DMS114 treated with DMSO at 0.1 percent for 48 hours (cell line): ENCODE results near the gene ZNF318.
"Not testable (repeated sequence)": the region's sequence is repeated elsewhere in the genome, so short reads cannot be mapped to it uniquely, and the experiment has no call there.

Experiments
- DNase-seq: peaks from one replicate; lab custom pipeline; 2025; ENCODE audit not compliant: unreplicated experiment; lab: John Stamatoyannopoulos, UW

Gene ZNF318

DNA sequence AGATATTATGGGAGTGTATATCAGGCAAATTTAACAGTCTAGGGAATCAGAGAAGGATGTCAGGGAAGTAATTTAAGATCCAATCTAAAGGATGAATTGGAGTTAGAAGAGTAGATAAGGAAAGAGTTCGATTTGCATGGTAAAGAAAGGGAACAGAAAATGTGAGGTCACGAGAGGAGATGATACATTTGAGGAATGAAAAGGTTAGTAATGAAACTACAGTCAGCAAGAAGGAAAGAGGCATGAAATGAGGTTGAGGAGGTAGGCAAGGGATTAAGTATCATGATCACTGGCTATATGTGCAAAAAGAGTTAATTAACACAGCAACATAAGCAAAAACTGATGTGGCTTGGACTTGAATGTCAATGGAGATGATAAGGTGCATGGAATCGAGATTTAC, 22.4 kb downstream of the ZNF318 start:
- no peak for DNase-seq

GRCh38 chr6:43346243-43346642, 23.2 kb downstream of the ZNF318 start:
- DNase-seq, result not testable (repeated sequence)

- no peak for DNase-seq
Measured at GRCh38 chr6:43339168-43339567, 30.3 kb downstream of the ZNF318 start.

GRCh38 chr6:43338243-43338642, 31.2 kb downstream of the ZNF318 start:
- DNase-seq, result no peak

DNA sequence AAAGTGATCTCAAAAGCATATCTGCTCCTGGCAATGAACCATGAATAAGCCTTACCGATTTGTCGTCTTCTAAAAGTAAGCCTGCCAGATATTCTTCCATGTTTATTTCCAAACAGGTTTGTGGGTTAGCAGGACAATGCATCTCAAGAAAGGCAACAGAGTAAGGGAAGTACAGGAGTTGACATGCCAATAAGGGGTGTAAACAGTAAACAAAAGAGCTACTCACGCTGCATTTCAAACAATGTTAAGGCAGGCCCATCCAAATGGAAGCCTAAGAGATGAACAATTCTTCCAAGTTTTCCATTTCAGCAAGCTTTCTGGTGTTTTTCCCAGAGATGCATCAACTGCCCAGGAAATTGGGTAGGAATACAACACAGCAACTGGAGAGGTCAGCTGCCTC, 33.1 kb downstream of the ZNF318 start:
- no peak for DNase-seq

DNA sequence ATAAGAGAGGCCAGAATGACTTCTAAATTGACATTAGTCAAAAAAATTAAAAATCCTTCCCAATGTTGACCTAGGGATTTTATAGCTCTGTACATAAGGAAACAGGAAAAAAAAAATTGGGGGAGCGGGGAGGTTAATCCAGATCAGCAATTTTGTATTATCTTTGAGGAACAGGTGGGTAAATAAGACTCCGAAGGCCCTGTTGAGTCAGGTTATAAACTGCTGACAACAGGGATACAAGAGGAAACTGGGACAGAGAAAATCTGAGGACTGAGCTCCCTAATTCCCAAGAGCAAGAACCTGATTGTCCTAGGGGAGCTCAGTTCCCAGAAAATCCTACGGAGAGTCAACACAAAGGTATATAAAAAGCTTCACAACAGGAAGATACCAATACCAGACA, 34.0 kb downstream of the ZNF318 start:
- DNase-seq, result no peak

DNA sequence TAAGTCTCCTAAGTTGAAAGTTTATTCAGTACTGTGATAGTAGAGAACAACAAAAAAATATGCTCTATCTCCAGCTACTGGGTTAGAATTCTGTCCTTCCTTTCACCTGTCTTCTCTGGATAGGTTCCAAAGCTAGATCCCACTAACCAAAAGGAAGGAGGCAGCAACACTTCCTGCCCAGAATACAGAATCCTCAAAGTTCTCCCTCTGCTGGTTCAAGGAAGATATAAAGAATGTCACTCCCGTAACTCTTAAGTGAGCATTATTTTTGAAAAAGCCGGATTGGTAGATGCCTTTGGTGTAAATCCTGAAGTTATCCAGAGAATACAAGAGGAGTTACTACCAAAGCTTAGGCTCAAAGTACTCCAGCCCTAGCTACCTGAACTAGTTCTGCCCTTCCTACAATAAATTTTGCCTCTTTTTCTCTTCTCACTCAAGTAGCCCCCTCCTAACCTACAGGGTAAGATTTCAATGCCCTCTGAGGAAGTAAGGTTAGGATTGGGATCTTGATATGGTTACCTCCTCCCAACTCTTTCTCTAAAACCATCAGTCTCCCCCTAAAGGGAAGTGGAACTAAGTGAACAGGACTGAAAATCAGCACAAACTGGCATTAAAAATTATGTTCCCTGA, 34.9 kb downstream of the ZNF318 start:
- DNase-seq, result peak; percentile 77

DNA sequence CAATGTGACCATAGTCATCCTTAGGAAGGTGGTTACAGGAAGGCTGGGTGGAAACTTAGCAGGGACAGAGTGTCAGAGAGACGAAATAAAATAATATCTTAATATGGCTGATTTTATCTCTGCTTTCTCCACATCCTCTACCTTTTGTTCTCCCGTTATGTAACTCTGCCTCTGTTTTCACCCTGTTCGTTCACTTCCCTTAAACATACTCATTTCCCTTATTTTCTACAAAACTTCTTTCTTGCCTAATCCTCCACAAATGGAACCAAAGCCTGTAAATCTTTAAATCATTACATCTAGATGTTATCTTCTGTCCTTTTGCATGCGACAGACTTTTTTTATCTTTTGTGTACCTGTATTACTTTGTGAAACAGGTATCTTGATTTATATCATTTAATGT, 37.6 kb downstream of the ZNF318 start:
- no peak for DNase-seq

GRCh38 chr6:43331470-43331869, 38.0 kb downstream of the ZNF318 start:
- DNase-seq, result no peak

DNA sequence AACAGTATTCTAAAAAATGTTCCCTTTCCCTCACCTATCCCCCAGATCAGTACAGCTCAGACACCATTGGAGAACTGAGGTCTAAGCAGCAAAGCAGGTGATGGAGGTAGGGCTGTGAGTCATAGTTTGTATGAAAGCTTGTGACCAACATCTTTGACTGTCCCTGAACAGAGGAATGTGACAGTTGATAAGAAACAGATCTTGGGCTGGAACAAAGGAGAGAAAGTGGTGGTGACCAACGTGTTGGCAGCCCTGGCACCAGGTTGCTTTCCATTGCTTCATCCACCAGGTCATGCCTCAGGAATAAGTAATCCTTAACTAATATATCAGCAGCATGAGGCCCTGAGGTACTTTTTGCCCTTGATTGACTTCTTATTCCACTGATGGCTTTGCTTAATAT, 40.9 kb downstream of the ZNF318 start:
- no peak for DNase-seq

GRCh38 chr6:43325876-43326275, 43.6 kb downstream of the ZNF318 start:
- DNase-seq, result no peak

- no peak for DNase-seq
Measured at GRCh38 chr6:43318011-43318410, 51.4 kb downstream of the ZNF318 start.

GRCh38 chr6:43313813-43314212, 55.6 kb downstream of the ZNF318 start:
- DNase-seq, result no peak

DNA sequence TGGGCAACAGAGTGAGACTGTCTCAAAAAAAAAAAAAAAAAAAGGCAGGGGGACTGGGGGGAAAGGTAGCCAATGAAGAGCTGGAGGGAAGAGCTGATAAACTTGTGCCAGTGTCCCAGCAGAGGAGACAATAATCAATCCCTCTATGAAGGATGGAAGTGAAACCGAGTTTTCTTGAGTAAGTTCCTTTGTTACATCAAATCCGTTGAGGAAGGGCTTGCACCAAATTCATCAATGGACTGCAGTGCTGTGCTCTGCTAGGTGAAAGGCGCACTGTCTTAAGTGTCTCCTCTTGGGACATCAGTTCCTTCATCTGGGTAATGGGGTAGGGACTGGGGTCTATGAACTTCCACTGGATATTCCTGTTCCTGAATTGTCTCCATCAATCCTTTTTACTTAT, 57.8 kb downstream of the ZNF318 start:
- no peak for DNase-seq

DNA sequence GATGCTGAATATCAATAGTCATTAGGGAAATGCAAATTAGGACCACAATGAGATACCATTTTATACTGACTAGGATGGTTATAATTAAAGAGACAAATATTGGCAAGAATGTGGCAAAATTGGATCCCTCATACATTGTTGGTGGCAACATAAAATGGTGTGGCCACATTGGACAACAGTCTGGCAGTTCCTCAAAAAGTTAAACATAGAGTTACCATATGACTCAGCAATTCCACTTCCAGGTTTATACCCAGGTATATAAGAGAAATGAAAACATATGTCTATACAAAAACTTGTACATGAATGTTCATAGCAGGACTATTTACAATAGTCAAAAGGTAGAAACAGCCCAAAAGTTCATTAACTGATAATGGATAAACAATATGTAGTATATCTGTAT, 58.8 kb downstream of the ZNF318 start:
- DNase-seq, result no peak

- DNase-seq, result no peak
Measured at GRCh38 chr6:43310134-43310533, 59.3 kb downstream of the ZNF318 start.

- no peak for DNase-seq
Measured at GRCh38 chr6:43308990-43309477, 60.4 kb downstream of the ZNF318 start.

GRCh38 chr6:43308101-43308989, 61.1 kb downstream of the ZNF318 start, which contains the start of gene CRIP3:
Gene CRIP3 (minus strand): TSS chr6:43308826. CDS start chr6:43308792, 34 bp downstream.
- peak; percentile 50 for DNase-seq

GRCh38 chr6:43307451-43308100, 61.9 kb downstream of the ZNF318 start:
- DNase-seq, result no peak

- no peak for DNase-seq
Measured at GRCh38 chr6:43306086-43306485, 63.4 kb downstream of the ZNF318 start.

DNA sequence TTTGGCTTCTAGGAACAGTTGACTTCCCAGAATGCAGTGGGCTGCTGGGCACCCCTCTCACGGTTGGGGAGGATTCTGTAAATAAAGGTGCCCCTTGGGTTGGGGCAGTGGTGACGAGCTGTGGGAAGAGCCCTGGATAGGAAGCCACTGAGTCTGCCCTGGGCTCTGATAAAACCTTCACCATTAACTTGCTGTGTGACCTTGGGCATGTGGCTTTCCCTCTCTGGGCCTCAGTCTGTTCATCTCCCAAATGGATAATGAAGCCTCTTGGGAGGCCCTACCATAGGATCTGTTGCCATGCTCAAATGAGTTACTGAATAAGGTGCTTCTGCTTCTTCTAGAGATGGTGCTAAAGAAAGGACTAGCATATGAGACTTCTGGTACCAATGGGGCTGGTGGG, 64.6 kb downstream of the ZNF318 start:
- DNase-seq, result no peak

DNA sequence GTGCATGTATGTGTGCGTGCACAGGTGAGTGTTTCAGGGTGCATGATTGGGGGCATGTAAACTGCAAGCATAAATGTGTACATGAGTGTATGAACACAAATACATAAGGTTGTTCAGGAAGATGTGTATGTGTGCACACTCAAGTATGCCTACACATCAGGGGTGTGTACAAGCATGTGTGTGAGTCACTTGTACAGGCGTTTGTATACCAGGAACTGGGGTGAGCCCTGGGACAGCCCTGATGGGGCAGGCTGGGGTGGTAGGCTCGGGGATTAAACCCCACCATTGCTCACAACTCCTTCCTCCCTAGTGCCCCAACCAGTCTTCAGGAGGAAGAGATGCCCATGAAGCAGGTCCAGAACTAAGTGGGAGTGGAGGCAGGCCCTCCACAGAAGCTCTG, 65.1 kb downstream of the ZNF318 start:
- DNase-seq, result no peak
